WTC11 (cell line): ENCODE measurements around the gene LMOD2. TPM values are rescaled to one million over a fixed set of nuclear protein-coding genes. Genes with fewer than 3 reads are reported as not detected.

Experiments used
- ATAC-seq: fragments of 200-7000 bp; cut with Tn5 transposase; 2 replicates; pipeline ENCODE4 v1.10.0; 2021; ENCODE audit warnings: mild to moderate bottlenecking, moderate library complexity
- CTCF ChIA-PET: fragments of 300-600 bp; sonication (Branson Sonifier 250); formaldehyde crosslinking; loops from one replicate; lab custom pipeline; 2021; ENCODE audit warnings: antibody characterized with exemption; lab: Charles Lee
- POLR2A ChIA-PET: fragments of 350-600 bp; sonication (Branson Sonifier 250); formaldehyde crosslinking; loops from one replicate; lab custom pipeline; 2021; ENCODE audit warnings: antibody characterized with exemption; lab: Charles Lee
- DNase-seq: peaks from one replicate; pipeline ENCODE4 v3.0.0; 2021; ENCODE audit warnings: low spot score
- H3K27ac Mint-ChIP-seq: 2 replicates; pipeline ENCODE4 v1.8.0; 2021; ENCODE audit warnings: mixed read lengths
- H3K27me3 Mint-ChIP-seq: 2 replicates; pipeline ENCODE4 v1.8.0; 2021; ENCODE audit warnings: low read depth, mild to moderate bottlenecking, moderate library complexity, mixed read lengths
- H3K36me3 Mint-ChIP-seq: 2 replicates; pipeline ENCODE4 v1.8.0; 2021; ENCODE audit warnings: mixed read lengths
- H3K4me1 Mint-ChIP-seq: 2 replicates; pipeline ENCODE4 v1.8.0; 2022; ENCODE audit warnings: mixed read lengths
- H3K4me3 Mint-ChIP-seq: 2 replicates; pipeline ENCODE4 v1.8.0; 2021; ENCODE audit warnings: mild to moderate bottlenecking, moderate library complexity, mixed read lengths
- H3K9me3 Mint-ChIP-seq: 2 replicates; pipeline ENCODE4 v1.8.0; 2021; ENCODE audit warnings: mixed read lengths
- ATF1 ChIP-seq: sonication (generic); formaldehyde crosslinking; IDR thresholded peaks from 2 replicates; pipeline ENCODE4 v1.8.1; 2023; ENCODE audit warnings: mild to moderate bottlenecking, moderate library complexity, missing genetic modification reagents
- ATF2 ChIP-seq: sonication (generic); formaldehyde crosslinking; IDR thresholded peaks from 2 replicates; pipeline ENCODE4 v1.8.1; 2022; ENCODE audit warnings: low read depth, missing genetic modification reagents, borderline replicate concordance
- CBFB ChIP-seq: sonication (generic); formaldehyde crosslinking; IDR thresholded peaks from 2 replicates; pipeline ENCODE4 v1.8.1; 2022; ENCODE audit warnings: mild to moderate bottlenecking, low read depth, missing genetic modification reagents
- CDX4 ChIP-seq: fragments of 250-450 bp; sonication (Bioruptor Pico); IDR thresholded peaks from 2 replicates; pipeline ENCODE4 v1.9.0; 2021; ENCODE audit warnings: moderate library complexity, mild to moderate bottlenecking, inconsistent platforms, borderline replicate concordance
- E2F1 ChIP-seq: sonication (generic); formaldehyde crosslinking; IDR thresholded peaks from 2 replicates; pipeline ENCODE4 v1.8.0; 2022; ENCODE audit warnings: mild to moderate bottlenecking, missing genetic modification reagents
- E2F5 ChIP-seq: sonication (generic); formaldehyde crosslinking; IDR thresholded peaks from 2 replicates; pipeline ENCODE4 v1.8.1; 2022; ENCODE audit warnings: mild to moderate bottlenecking, moderate library complexity, missing genetic modification reagents
- EMX1 ChIP-seq: fragments of 250-450 bp; sonication (Bioruptor Pico); IDR thresholded peaks from 2 replicates; pipeline ENCODE4 v1.8.0; 2021; ENCODE audit warnings: mild to moderate bottlenecking
- ETV6 ChIP-seq: sonication (generic); formaldehyde crosslinking; IDR thresholded peaks from 2 replicates; pipeline ENCODE4 v1.8.1; 2022; ENCODE audit warnings: mild to moderate bottlenecking, missing genetic modification reagents
- FOXK1 ChIP-seq: sonication (generic); formaldehyde crosslinking; IDR thresholded peaks from 2 replicates; pipeline ENCODE4 v1.8.0; 2022; ENCODE audit warnings: mild to moderate bottlenecking, moderate library complexity, missing genetic modification reagents
- GABPB1 ChIP-seq: sonication (generic); formaldehyde crosslinking; IDR thresholded peaks from 2 replicates; pipeline ENCODE4 v1.8.1; 2023; ENCODE audit warnings: mild to moderate bottlenecking, missing genetic modification reagents
- JUN ChIP-seq: sonication (generic); formaldehyde crosslinking; IDR thresholded peaks from 2 replicates; pipeline ENCODE4 v1.8.0; 2023; ENCODE audit warnings: mild to moderate bottlenecking, missing genetic modification reagents
- KAT7 ChIP-seq: sonication (generic); formaldehyde crosslinking; IDR thresholded peaks from 2 replicates; pipeline ENCODE4 v1.8.1; 2023; ENCODE audit warnings: missing genetic modification reagents, mild to moderate bottlenecking, borderline replicate concordance
- NR1H2 ChIP-seq: sonication (generic); formaldehyde crosslinking; IDR thresholded peaks from 2 replicates; pipeline ENCODE4 v1.9.0; 2021; ENCODE audit warnings: mild to moderate bottlenecking, moderate library complexity, missing genetic modification reagents
- NR3C1 ChIP-seq: sonication (generic); formaldehyde crosslinking; conservative IDR thresholded peaks from 2 replicates; pipeline ENCODE4 v1.8.1; 2023; ENCODE audit warnings: low read depth, mild to moderate bottlenecking, missing genetic modification reagents
- PRRX2 ChIP-seq: fragments of 250-450 bp; sonication (Bioruptor Pico); IDR thresholded peaks from 2 replicates; pipeline ENCODE4 v1.8.0; 2021; ENCODE audit warnings: mild to moderate bottlenecking
- SMAD3 ChIP-seq: sonication (generic); formaldehyde crosslinking; IDR thresholded peaks from 2 replicates; pipeline ENCODE4 v1.8.0; 2022; ENCODE audit warnings: missing genetic modification reagents, mild to moderate bottlenecking, borderline replicate concordance
- SMAD4 ChIP-seq: sonication (generic); formaldehyde crosslinking; IDR thresholded peaks from 2 replicates; pipeline ENCODE4 v1.8.0; 2022; ENCODE audit warnings: mild to moderate bottlenecking, missing genetic modification reagents
- USF1 ChIP-seq: sonication (generic); formaldehyde crosslinking; IDR thresholded peaks from 2 replicates; pipeline ENCODE4 v1.8.0; 2022; ENCODE audit warnings: mild to moderate bottlenecking, missing genetic modification reagents
- ZMAT4 ChIP-seq: fragments of 250-450 bp; sonication (Bioruptor Pico); IDR thresholded peaks from 2 replicates; pipeline ENCODE4 v1.9.0; 2021; ENCODE audit warnings: mild to moderate bottlenecking
- total RNA-seq: library from RNA; stranded (reverse); gene quantifications from 3 replicates; pipeline ENCODE4 v1.2.3, GENCODE V29; 2021

The LMOD2 gene
- total RNA-seq, 1 experiment from 2014 or later = not detected

GRCh38 chr7:123658023-123658422 is 2.4 kb downstream of the LMOD2 start:
- no peaks in the 10 kb centered on the region; the same call in 1 of the 2 replicates for H3K27me3 Mint-ChIP-seq
- H3K36me3 Mint-ChIP-seq = no peaks in the 10 kb centered on the region
- H3K27ac Mint-ChIP-seq = no peak overlapping the region; the same call in 1 of the 2 replicates
- ChIA-PET POLR2A (no interaction called here), CTCF (interaction anchor here (1.3 kb wide), 1 partner anchor 164 kb away, joined by 3 read pairs; no protein-coding TSS in a partner anchor)
- TF ChIP-seq ZMAT4 (CRISPR knock-in tag) = no peak
- no peak for TF ChIP-seq CBFB
- TF ChIP-seq EMX1 (CRISPR knock-in tag) = no peak
- H3K4me3 Mint-ChIP-seq = no peak overlapping the region
- H3K9me3 Mint-ChIP-seq = peaks cover 8% of the 10 kb centered on the region; the same call in 1 of the 2 replicates
- ATAC-seq (no peak), DNase-seq (no peak)
- peaks cover 21% of the 10 kb centered on the region for H3K4me1 Mint-ChIP-seq

GRCh38 chr7:123660514-123661354 is 5.1 kb downstream of the LMOD2 start:
- Mint-ChIP-seq H3K4me1 (peaks cover 22% of the 10 kb centered on the region), H3K27ac (no peak overlapping the region; the same call in 1 of the 2 replicates), H3K36me3 (no peaks in the 10 kb centered on the region), H3K27me3 (no peaks in the 10 kb centered on the region; the same call in 1 of the 2 replicates), H3K9me3 (peaks cover 8% of the 10 kb centered on the region; the same call in 1 of the 2 replicates), H3K4me3 (no peak overlapping the region)
- ChIA-PET POLR2A (interaction anchor here (1.0 kb wide), 1 partner anchor 26 kb away, joined by 3 read pairs; no protein-coding TSS in a partner anchor), CTCF (interaction anchor here (1.1 to 1.8 kb wide), 3 partner anchors 24 to 41 kb away, joined by 3 to 6 read pairs (median 3); no protein-coding TSS in a partner anchor)
- TF ChIP-seq E2F5 (CRISPR knock-in tag) = no peak
- no peak for TF ChIP-seq NR1H2 (CRISPR knock-in tag)
- TF ChIP-seq SMAD4 = no peak
- no peak for TF ChIP-seq KAT7 (CRISPR knock-in tag)
- no peak for TF ChIP-seq JUN (CRISPR knock-in tag)
- no peak for TF ChIP-seq ATF2
- TF ChIP-seq GABPB1 (CRISPR knock-in tag) = no peak
- TF ChIP-seq SMAD3 = no peak
- no peak for TF ChIP-seq USF1 (CRISPR knock-in tag)
- TF ChIP-seq CDX4 (CRISPR knock-in tag) = no peak
- TF ChIP-seq ATF1 (CRISPR knock-in tag) = no peak
- TF ChIP-seq ETV6 = no peak
- TF ChIP-seq PRRX2 (CRISPR knock-in tag) = no peak
- TF ChIP-seq NR3C1 = no peak
- no peak for TF ChIP-seq E2F1
- no peak for TF ChIP-seq FOXK1
- no peak for TF ChIP-seq EMX1 (CRISPR knock-in tag)
- no peak for DNase-seq
- ATAC-seq = peak; percentile 52
